Amniotic epithelial cell (primary cell): ENCODE results near the gene SCGB3A2.

ENCODE experiments used
- DNase-seq: peaks from one replicate; pipeline ENCODE4 v3.0.0-alpha.2; 2010; ENCODE audit warnings: low read depth

The SCGB3A2 gene

GRCh38 chr5:147906326-147907095 is 28.0 kb downstream of the SCGB3A2 start, which contains the start of gene C5orf46:
TSS of gene C5orf46 (minus strand) at chr5:147906538. CDS start at chr5:147906501, 37 bp downstream.
- peak; percentile 45 for DNase-seq

GRCh38 chr5:147911427-147911826 is 32.9 kb downstream of the SCGB3A2 start:
- DNase-seq, result no peak

DNA sequence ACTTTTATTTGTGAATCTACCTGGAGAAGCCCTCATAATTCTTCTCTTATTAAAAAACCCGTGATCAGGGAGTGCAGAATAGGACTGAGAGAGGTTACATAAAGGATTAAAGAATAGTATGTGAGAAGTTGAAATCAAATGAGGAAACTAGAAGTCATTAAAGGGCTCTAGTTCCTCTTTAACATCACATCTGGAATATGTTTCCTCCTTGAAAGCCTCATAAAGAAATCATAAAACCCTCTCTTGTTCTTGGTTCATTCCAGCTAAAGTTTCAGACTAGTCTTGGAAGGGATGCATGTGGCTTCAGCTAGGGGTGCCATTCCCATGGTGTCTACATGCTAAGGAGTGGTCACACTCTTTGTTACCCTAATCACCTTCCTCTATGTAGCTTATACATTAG is 33.5 kb downstream of the SCGB3A2 start:
- DNase-seq, result no peak

GRCh38 chr5:147913786-147914185 is 35.3 kb downstream of the SCGB3A2 start:
- DNase-seq, result peak; percentile 17

DNA sequence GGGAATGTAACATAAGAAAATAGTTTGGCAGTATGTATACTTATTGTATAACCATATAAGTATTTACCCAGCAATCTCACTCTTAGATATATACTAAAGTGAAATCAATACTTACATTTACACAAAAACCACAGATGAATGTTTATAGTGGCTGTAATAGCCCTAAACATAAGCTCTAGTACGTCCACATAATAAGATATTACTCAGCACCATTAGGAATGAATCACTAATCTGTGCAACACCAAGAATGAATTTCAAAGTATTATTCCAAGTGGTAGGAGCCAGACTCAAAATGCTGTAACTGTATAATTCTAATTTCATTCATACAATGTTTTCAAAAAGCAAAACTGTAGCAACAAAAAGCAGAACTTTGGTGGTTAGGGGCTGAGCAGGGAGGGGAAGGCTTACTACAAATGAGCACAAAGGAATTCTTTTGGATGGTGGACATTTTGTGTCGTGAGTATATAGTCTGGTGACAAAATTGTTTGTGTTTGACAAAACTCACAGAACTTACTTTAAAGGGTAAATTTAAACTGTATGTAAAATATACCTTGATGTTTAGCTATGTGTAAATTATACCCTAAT is 39.7 kb downstream of the SCGB3A2 start:
- DNase-seq, result peak; percentile 5

GRCh38 chr5:147918899-147919298 is 40.4 kb downstream of the SCGB3A2 start:
- no peak for DNase-seq

DNA sequence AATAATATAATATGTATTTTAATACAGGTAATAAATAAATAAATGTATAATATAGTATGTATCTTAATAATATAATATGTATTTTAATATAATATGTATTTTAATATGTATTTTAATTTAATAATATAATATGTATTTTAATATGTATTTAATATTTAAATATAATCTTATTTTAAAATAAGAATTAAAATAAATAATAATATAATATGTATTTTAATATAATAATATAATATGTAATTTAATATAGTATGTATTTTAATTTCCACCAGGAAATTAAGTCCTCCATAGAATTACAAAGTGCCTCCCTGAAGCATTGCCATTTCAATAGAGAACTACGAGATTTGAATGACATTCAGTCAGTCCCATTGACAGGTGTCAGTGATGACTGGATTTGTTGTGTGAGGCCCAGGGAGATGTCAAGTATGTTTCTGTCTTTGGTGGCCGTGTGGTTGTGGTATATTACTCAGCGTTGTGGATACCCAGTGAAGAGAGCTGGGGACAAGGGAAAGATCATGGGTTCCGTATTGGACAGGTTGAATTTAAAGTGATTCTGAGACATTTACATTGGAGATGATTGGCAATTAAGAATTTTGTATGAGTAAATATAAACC is 42.0 kb downstream of the SCGB3A2 start:
- DNase-seq, result no peak

GRCh38 chr5:147921136-147921535 is 42.6 kb downstream of the SCGB3A2 start:
- DNase-seq, result no peak

DNA sequence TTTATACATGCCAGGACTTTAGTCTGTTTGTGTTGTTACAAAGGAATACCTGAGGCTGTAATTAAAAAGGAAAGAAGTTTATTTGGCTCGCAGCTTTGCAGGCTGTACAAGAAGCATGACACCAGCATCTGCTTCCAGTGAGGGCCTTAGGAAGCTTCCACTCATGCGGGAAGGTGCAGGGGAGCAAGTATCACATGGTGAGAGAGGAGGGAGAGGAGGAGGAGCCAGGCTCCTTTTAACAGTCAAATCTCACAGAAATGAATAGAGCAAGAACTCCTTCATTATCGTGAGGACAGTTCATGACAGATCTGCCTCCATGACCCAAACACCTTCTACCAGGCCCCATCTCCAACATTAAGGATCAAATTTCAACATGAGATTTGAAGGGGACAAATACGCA is 46.5 kb downstream of the SCGB3A2 start:
- no peak for DNase-seq

- DNase-seq, result no peak
These were observed 49.4 kb downstream of the SCGB3A2 start for GRCh38 chr5:147927901-147928300.

DNA sequence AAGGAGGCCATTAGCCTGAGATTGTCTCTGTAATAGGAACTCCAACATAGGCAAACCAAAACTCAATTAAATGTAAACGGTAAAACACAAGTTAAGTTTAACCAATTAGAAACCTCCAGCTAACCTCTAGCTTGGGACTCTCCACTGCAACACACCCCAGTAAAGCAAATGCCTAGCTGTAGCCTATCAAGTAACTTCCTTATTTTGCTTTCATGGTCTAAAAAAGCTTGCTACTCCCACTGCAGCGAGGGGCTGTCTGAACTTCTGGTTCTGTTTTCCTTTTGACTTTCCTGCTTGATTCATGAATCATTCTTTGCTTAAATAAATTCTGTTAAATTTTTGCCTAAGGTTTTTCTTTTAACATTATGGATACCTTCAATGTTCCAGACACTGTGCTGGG is 52.3 kb downstream of the SCGB3A2 start:
- no peak for DNase-seq
